HEK293 (cell line): ENCODE data around the gene RHOT1.
A peak's percentile ranks its signal among the peaks of the same experiment; 100 is the strongest.
"Not testable (repeated sequence)": the region's sequence is repeated elsewhere in the genome, so short reads cannot be mapped to it uniquely, and the experiment has no call there.

ENCODE experiments used
- CTCF ChIA-PET: fragments of 350-600 bp; formaldehyde crosslinking; extraction: SDS; loops from one replicate; lab custom pipeline; 2021; ENCODE audit warnings: antibody characterized with exemption; lab: Yijun Ruan, JAX
- POLR2A ChIA-PET: fragments of 300-600 bp; formaldehyde crosslinking; extraction: SDS; loops from one replicate; lab custom pipeline; 2020; ENCODE audit warnings: antibody characterized with exemption, inconsistent platforms; lab: Yijun Ruan, JAX
- H3K27ac ChIP-seq: fragments of 200-500 bp; sonication (Bioruptor generic); 2 replicates; pipeline ENCODE4 v1.5.1; 2014; ENCODE audit warnings: low read depth, low read length, control low read depth, inconsistent platforms; ENCODE audit errors: extremely low read depth
- H3K36me3 ChIP-seq, 2 experiments: fragments of 200-500 bp in 1 of 2; sonication (Bioruptor generic) in 1 of 2; 1 replicate in 1 of 2; 2 replicates in 1 of 2; pipeline ENCODE4 v1.5.1; 2014 to 2017; ENCODE audit warnings: inconsistent platforms in 2 of 2, low read length in 2 of 2; ENCODE audit not compliant: control insufficient read depth in 2 of 2, insufficient read depth in 1 of 2
- H3K4me1 ChIP-seq: fragments of 200-500 bp; sonication (Bioruptor generic); 2 replicates; pipeline ENCODE4 v1.5.1; 2014; ENCODE audit warnings: mild to moderate bottlenecking, low read length, inconsistent platforms; ENCODE audit not compliant: control insufficient read depth, insufficient read depth
- H3K4me3 ChIP-seq: 2 replicates; pipeline ENCODE4 v1.5.1; 2011; ENCODE audit warnings: low read depth, mild to moderate bottlenecking, control low read depth, low read length, moderate library complexity
- H3K9me3 ChIP-seq: fragments of 200-500 bp; sonication (Bioruptor generic); 2 replicates; pipeline ENCODE4 v1.5.1; 2014; ENCODE audit warnings: low read depth, low read length, inconsistent platforms; ENCODE audit not compliant: control insufficient read depth, insufficient read depth
- BCL11A ChIP-seq: fragments of 450-650 bp; formaldehyde crosslinking; IDR thresholded peaks from 2 replicates; pipeline ENCODE4 v1.5.1; 2016; ENCODE audit warnings: low read depth, missing biosample characterization, missing genetic modification characterization
- GLIS2 ChIP-seq: fragments of 450-650 bp; formaldehyde crosslinking; IDR thresholded peaks from 2 replicates; pipeline ENCODE4 v1.5.1; 2016; ENCODE audit warnings: missing biosample characterization, missing genetic modification characterization
- IKZF3 ChIP-seq: fragments of 450-650 bp; IDR thresholded peaks from 2 replicates; pipeline ENCODE4 v1.5.0; 2018; ENCODE audit warnings: missing biosample characterization, mild to moderate bottlenecking, missing genetic modification characterization, moderate library complexity
- REPIN1 ChIP-seq: fragments of 450-650 bp; formaldehyde crosslinking; IDR thresholded peaks from 2 replicates; pipeline ENCODE4 v1.5.1; 2017; ENCODE audit warnings: missing biosample characterization, missing genetic modification characterization, low read depth
- SETDB1 ChIP-seq: IDR thresholded peaks from one replicate; pipeline ENCODE4 v1.6.1; 2017; ENCODE audit warnings: mild to moderate bottlenecking, low read length, moderate library complexity, mixed read lengths; ENCODE audit not compliant: insufficient read length
- ZBTB8A ChIP-seq: fragments of 450-650 bp; formaldehyde crosslinking; IDR thresholded peaks from 2 replicates; pipeline ENCODE4 v1.5.1; 2016; ENCODE audit warnings: missing biosample characterization, missing genetic modification characterization
- ZFP69B ChIP-seq: fragments of 450-650 bp; formaldehyde crosslinking; IDR thresholded peaks from 2 replicates; pipeline ENCODE4 v1.5.1; 2016; ENCODE audit warnings: missing biosample characterization, missing genetic modification characterization
- ZNF157 ChIP-seq: fragments of 450-650 bp; formaldehyde crosslinking; IDR thresholded peaks from 2 replicates; pipeline ENCODE4 v1.5.1; 2016; ENCODE audit warnings: missing biosample characterization, missing genetic modification characterization
- ZNF16 ChIP-seq: fragments of 450-650 bp; formaldehyde crosslinking; IDR thresholded peaks from 2 replicates; pipeline ENCODE4 v1.5.1; 2016; ENCODE audit warnings: low read depth, missing biosample characterization, missing genetic modification characterization
- ZNF221 ChIP-seq: fragments of 450-650 bp; formaldehyde crosslinking; IDR thresholded peaks from 2 replicates; pipeline ENCODE4 v1.5.1; 2017; ENCODE audit warnings: missing biosample characterization, missing genetic modification characterization, borderline replicate concordance
- ZNF311 ChIP-seq: fragments of 450-650 bp; formaldehyde crosslinking; IDR thresholded peaks from 2 replicates; pipeline ENCODE4 v1.5.1; 2017; ENCODE audit warnings: missing biosample characterization, missing genetic modification characterization, borderline replicate concordance
- ZNF394 ChIP-seq: fragments of 450-650 bp; formaldehyde crosslinking; IDR thresholded peaks from 2 replicates; pipeline ENCODE4 v1.5.1; 2016; ENCODE audit warnings: missing biosample characterization, missing genetic modification characterization, mild to moderate bottlenecking, moderate library complexity, borderline replicate concordance
- ZNF433 ChIP-seq: fragments of 450-650 bp; formaldehyde crosslinking; IDR thresholded peaks from 2 replicates; pipeline ENCODE4 v1.5.1; 2016; ENCODE audit warnings: missing biosample characterization, missing genetic modification characterization, low read depth
- ZNF548 ChIP-seq: fragments of 450-650 bp; formaldehyde crosslinking; IDR thresholded peaks from 2 replicates; pipeline ENCODE4 v1.5.1; 2016; ENCODE audit warnings: missing biosample characterization, missing genetic modification characterization
- ZNF623 ChIP-seq: fragments of 450-650 bp; formaldehyde crosslinking; IDR thresholded peaks from 2 replicates; pipeline ENCODE4 v1.5.1; 2016; ENCODE audit warnings: missing biosample characterization, missing genetic modification characterization
- ZNF777 ChIP-seq: fragments of 450-650 bp; formaldehyde crosslinking; IDR thresholded peaks from 2 replicates; pipeline ENCODE4 v1.5.1; 2017; ENCODE audit warnings: missing biosample characterization, missing genetic modification characterization, borderline replicate concordance
- ZNF785 ChIP-seq: fragments of 450-650 bp; formaldehyde crosslinking; IDR thresholded peaks from 2 replicates; pipeline ENCODE4 v1.5.1; 2016; ENCODE audit warnings: missing biosample characterization, missing genetic modification characterization
- ZNF843 ChIP-seq: fragments of 450-650 bp; formaldehyde crosslinking; IDR thresholded peaks from 2 replicates; pipeline ENCODE4 v1.5.1; 2016; ENCODE audit warnings: missing biosample characterization, missing genetic modification characterization
- TF ChIP-seq, protein P1 (sequence below): fragments of 450-650 bp; formaldehyde crosslinking; IDR thresholded peaks from 2 replicates; pipeline ENCODE4 v1.5.1; 2016; ENCODE audit warnings: missing biosample characterization, missing genetic modification characterization
- TF ChIP-seq, protein P2 (sequence below): fragments of 450-650 bp; formaldehyde crosslinking; IDR thresholded peaks from 2 replicates; pipeline ENCODE4 v1.5.1; 2016; ENCODE audit warnings: missing biosample characterization, missing genetic modification characterization
- TF ChIP-seq, protein P3 (sequence below): fragments of 450-650 bp; IDR thresholded peaks from 2 replicates; pipeline ENCODE4 v1.5.1; 2018; ENCODE audit warnings: missing biosample characterization, mild to moderate bottlenecking, missing genetic modification characterization
- TF ChIP-seq, protein P4 (sequence below): fragments of 450-650 bp; formaldehyde crosslinking; IDR thresholded peaks from 2 replicates; pipeline ENCODE4 v1.5.1; 2016; ENCODE audit warnings: missing biosample characterization, missing genetic modification characterization
- TF ChIP-seq, protein P5 (sequence below): fragments of 450-650 bp; formaldehyde crosslinking; IDR thresholded peaks from 2 replicates; pipeline ENCODE4 v1.5.1; 2016; ENCODE audit warnings: missing biosample characterization, missing genetic modification characterization

Gene RHOT1

DNA sequence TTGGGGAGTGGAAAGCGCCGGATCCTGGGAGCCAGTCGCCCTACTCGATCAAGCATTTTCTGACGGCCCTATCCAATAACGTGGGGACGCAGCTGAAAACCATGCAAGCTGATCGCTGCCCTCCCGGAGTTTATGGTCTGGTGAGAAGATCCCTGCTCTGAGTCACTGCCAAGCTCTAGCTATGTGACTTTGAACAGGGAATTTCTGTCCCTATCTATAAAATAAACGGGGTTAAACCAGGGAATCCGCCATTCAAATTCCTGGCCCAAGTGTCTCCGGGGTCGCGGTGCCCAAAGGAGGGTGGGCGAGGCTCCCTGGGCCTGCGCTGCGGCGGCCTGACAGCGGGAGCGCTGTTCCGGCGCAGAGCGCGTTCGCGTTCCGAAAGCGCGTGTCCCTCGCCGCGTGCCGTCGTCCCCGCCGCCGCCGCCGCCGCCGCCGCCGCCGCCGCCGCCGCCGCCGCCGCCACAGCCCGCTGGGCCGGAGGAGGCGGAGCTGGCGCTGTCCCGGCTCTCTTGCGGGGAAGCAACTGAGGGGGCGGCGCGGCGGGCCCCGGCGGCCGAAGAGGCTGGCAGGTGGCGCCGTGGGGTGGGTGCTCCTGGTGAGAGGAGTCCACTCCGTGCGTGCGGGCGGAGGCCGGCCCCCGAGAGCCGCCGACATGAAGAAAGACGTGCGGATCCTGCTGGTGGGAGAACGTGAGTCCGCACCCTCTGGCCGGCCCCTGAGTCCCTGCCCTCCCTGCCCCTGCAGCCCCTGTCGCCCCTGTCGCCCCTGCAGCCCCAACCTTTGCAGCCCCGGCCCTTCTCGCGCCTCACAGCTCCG is at the start of gene RHOT1 (continued):
- TF ChIP-seq, protein P1, sequence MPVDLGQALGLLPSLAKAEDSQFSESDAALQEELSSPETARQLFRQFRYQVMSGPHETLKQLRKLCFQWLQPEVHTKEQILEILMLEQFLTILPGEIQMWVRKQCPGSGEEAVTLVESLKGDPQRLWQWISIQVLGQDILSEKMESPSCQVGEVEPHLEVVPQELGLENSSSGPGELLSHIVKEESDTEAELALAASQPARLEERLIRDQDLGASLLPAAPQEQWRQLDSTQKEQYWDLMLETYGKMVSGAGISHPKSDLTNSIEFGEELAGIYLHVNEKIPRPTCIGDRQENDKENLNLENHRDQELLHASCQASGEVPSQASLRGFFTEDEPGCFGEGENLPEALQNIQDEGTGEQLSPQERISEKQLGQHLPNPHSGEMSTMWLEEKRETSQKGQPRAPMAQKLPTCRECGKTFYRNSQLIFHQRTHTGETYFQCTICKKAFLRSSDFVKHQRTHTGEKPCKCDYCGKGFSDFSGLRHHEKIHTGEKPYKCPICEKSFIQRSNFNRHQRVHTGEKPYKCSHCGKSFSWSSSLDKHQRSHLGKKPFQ (tag by site-specific recombination), result peak; percentile 18; the same call in 1 of the 2 replicates
- TF ChIP-seq ZNF785 (no peak), ZBTB8A (tag by site-specific recombination) (peak; percentile 69), ZNF843 (tag by site-specific recombination) (no peak; the same call in 1 of the 2 replicates), BCL11A (tag by site-specific recombination) (0 out of 2 replicates have a peak, but pooled peaks have one; percentile 25), ZNF433 (no peak), GLIS2 (peak; percentile 69), ZNF394 (tag by site-specific recombination) (peak; percentile 41; the same call in 1 of the 2 replicates), ZNF16 (no peak)
- TF ChIP-seq, protein P2, sequence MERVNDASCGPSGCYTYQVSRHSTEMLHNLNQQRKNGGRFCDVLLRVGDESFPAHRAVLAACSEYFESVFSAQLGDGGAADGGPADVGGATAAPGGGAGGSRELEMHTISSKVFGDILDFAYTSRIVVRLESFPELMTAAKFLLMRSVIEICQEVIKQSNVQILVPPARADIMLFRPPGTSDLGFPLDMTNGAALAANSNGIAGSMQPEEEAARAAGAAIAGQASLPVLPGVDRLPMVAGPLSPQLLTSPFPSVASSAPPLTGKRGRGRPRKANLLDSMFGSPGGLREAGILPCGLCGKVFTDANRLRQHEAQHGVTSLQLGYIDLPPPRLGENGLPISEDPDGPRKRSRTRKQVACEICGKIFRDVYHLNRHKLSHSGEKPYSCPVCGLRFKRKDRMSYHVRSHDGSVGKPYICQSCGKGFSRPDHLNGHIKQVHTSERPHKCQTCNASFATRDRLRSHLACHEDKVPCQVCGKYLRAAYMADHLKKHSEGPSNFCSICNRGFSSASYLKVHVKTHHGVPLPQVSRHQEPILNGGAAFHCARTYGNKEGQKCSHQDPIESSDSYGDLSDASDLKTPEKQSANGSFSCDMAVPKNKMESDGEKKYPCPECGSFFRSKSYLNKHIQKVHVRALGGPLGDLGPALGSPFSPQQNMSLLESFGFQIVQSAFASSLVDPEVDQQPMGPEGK (tag by site-specific recombination), result 0 out of 2 replicates have a peak, but pooled peaks have one; percentile 76
- TF ChIP-seq, protein P3, sequence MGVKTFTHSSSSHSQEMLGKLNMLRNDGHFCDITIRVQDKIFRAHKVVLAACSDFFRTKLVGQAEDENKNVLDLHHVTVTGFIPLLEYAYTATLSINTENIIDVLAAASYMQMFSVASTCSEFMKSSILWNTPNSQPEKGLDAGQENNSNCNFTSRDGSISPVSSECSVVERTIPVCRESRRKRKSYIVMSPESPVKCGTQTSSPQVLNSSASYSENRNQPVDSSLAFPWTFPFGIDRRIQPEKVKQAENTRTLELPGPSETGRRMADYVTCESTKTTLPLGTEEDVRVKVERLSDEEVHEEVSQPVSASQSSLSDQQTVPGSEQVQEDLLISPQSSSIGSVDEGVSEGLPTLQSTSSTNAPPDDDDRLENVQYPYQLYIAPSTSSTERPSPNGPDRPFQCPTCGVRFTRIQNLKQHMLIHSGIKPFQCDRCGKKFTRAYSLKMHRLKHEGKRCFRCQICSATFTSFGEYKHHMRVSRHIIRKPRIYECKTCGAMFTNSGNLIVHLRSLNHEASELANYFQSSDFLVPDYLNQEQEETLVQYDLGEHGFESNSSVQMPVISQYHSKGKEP, result peak; percentile 69; the same call in 1 of the 2 replicates

DNA sequence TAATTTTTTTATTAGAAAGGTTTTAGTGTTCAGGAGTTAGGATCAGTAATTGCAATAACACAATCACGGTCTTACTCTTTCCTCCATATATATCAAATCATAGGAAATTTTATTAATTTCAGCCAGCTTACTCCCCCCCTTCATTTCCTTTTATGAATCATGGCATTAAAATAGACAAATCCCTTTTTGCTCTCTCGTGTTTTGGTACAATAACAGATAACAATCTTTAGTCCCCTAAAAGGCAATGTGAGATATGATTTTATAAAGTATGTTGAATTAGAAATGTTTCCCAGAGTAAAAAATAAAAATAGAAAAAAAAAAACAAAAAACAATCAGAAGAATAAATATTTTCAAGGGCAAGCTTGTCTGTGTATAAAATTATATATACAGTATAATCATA is 42.6 kb upstream of the RHOT1 start:
- TF ChIP-seq, protein P4, sequence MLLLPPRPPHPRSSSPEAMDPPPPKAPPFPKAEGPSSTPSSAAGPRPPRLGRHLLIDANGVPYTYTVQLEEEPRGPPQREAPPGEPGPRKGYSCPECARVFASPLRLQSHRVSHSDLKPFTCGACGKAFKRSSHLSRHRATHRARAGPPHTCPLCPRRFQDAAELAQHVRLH, result no peak
- no peak for TF ChIP-seq ZNF311 (tag by site-specific recombination)
- no peak for TF ChIP-seq ZNF221
- no peak for TF ChIP-seq ZNF157
- TF ChIP-seq ZFP69B (tag by site-specific recombination), result no peak
- no peak for TF ChIP-seq ZNF777 (tag by site-specific recombination)
- no peak for TF ChIP-seq REPIN1 (tag by site-specific recombination)
- no peak for TF ChIP-seq SETDB1
- no peak for TF ChIP-seq ZNF548 (tag by site-specific recombination)
- TF ChIP-seq, protein P5, sequence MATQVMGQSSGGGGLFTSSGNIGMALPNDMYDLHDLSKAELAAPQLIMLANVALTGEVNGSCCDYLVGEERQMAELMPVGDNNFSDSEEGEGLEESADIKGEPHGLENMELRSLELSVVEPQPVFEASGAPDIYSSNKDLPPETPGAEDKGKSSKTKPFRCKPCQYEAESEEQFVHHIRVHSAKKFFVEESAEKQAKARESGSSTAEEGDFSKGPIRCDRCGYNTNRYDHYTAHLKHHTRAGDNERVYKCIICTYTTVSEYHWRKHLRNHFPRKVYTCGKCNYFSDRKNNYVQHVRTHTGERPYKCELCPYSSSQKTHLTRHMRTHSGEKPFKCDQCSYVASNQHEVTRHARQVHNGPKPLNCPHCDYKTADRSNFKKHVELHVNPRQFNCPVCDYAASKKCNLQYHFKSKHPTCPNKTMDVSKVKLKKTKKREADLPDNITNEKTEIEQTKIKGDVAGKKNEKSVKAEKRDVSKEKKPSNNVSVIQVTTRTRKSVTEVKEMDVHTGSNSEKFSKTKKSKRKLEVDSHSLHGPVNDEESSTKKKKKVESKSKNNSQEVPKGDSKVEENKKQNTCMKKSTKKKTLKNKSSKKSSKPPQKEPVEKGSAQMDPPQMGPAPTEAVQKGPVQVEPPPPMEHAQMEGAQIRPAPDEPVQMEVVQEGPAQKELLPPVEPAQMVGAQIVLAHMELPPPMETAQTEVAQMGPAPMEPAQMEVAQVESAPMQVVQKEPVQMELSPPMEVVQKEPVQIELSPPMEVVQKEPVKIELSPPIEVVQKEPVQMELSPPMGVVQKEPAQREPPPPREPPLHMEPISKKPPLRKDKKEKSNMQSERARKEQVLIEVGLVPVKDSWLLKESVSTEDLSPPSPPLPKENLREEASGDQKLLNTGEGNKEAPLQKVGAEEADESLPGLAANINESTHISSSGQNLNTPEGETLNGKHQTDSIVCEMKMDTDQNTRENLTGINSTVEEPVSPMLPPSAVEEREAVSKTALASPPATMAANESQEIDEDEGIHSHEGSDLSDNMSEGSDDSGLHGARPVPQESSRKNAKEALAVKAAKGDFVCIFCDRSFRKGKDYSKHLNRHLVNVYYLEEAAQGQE (tag by site-specific recombination), result no peak
- no peak for TF ChIP-seq ZNF433
- TF ChIP-seq ZNF623 (tag by site-specific recombination), result no peak
- TF ChIP-seq IKZF3 (tag by site-specific recombination), result no peak
- TF ChIP-seq, all 188 proteins: peak for 0
- CTCF ChIA-PET, result interaction anchor here (2.0 kb wide), 1 partner anchor 12 kb away, joined by 7 read pairs; no protein-coding TSS in a partner anchor
- POLR2A ChIA-PET, result no interaction called here

DNA sequence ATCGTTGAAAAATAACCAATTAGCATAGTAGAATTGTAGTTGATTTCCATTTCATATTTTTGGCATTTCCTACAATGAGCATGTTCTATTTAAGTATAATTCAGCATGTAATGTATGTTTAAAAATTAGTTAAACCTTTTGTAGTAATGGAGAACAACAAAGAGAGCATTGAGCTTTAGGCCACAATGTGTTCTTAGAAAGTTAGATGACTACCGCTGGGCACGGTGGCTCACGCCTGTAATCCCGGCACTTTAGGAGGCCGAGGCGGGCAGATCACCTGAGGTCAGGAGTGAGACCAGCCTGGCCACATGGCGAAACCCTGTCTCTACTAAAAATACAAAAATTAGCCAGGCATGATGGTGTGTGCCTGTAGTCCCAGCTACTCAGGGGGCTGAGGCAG is 42.0 kb upstream of the RHOT1 start:
- H3K4me1 ChIP-seq, H3K36me3 ChIP-seq, POLR2A ChIA-PET, H3K9me3 ChIP-seq, H3K27ac ChIP-seq, H3K4me3 ChIP-seq: not testable (repeated sequence)
- CTCF ChIA-PET, result interaction anchor here (0.6 to 2.0 kb wide), 2 partner anchors 11 to 185 kb away, joined by 6 to 7 read pairs; no protein-coding TSS in a partner anchor

More for the DNA sequence above, 42.6 kb upstream of the RHOT1 start:
- Histone ChIP-seq H3K36me3 (no peaks in the 10 kb centered on the region), H3K9me3 (no peaks in the 10 kb centered on the region), H3K4me1 (no peaks in the 10 kb centered on the region), H3K27ac (no peak overlapping the region), H3K4me3 (no peak overlapping the region)
